ENCODE data around the gene MNAT1.

MNAT1 gene

GRCh38 chr14:60839657-60840056 lies 105.1 kb downstream of the MNAT1 start (continued):
- TF ChIP-seq ZNF639 (tag by site-specific recombination; IDR thresholded peaks at IDR 0.05) (no peak), OVOL3 (tag by site-specific recombination; IDR thresholded peaks at IDR 0.05) (no peak), ZNF843 (tag by site-specific recombination; IDR thresholded peaks at IDR 0.05) (no peak), KLF9 (tag by site-specific recombination; IDR thresholded peaks at IDR 0.05; ENCODE audit: low read depth) (no peak), ZNF394 (tag by site-specific recombination; IDR thresholded peaks at IDR 0.05; ENCODE audit: borderline replicate concordance) (no peak)

- H3K4me1 ChIP-seq (ENCODE audit: control insufficient read depth, insufficient read depth, low read length): no peaks in the 10 kb centered on the region
- TF ChIP-seq ZNF837 (tag by site-specific recombination; IDR thresholded peaks at IDR 0.05) (no peak), SP2 (tag by site-specific recombination; IDR thresholded peaks at IDR 0.05) (no peak), ZSCAN5A (tag by site-specific recombination; IDR thresholded peaks at IDR 0.05) (no peak), ZNF148 (tag by site-specific recombination; IDR thresholded peaks at IDR 0.05; ENCODE audit: borderline replicate concordance) (no peak), ZNF18 (tag by site-specific recombination; IDR thresholded peaks at IDR 0.05) (no peak), ZNF426 (tag by site-specific recombination; IDR thresholded peaks at IDR 0.05) (no peak), ZNF529 (tag by site-specific recombination; IDR thresholded peaks at IDR 0.05; ENCODE audit: insufficient replicate concordance) (no peak), SALL2 (tag by site-specific recombination; IDR thresholded peaks at IDR 0.05; ENCODE audit: borderline replicate concordance) (no peak), MZF1 (tag by site-specific recombination; IDR thresholded peaks at IDR 0.05; ENCODE audit: borderline replicate concordance) (no peak), ZNF639 (tag by site-specific recombination; IDR thresholded peaks at IDR 0.05) (no peak), ZNF558 (tag by site-specific recombination; IDR thresholded peaks at IDR 0.05) (no peak), REPIN1 (tag by site-specific recombination; IDR thresholded peaks at IDR 0.05; ENCODE audit: low read depth) (no peak), BCL11B (tag by site-specific recombination; IDR thresholded peaks at IDR 0.05; ENCODE audit: low read depth) (no peak), WT1 (tag by site-specific recombination; IDR thresholded peaks at IDR 0.05) (no peak), ZNF777 (tag by site-specific recombination; IDR thresholded peaks at IDR 0.05; ENCODE audit: borderline replicate concordance) (no peak), ZNF362 (tag by site-specific recombination; IDR thresholded peaks at IDR 0.05) (no peak)
- POLR2A ChIA-PET: no interaction called here
- no peak overlapping the region for H3K4me3 ChIP-seq (ENCODE audit: low read depth, low read length)
- no peaks in the 10 kb centered on the region for H3K9me3 ChIP-seq (ENCODE audit: control insufficient read depth, insufficient read depth, low read depth, low read length)
- CTCF ChIA-PET: interaction anchor here (0.8 kb wide), 1 partner anchor 103 kb away, joined by 3 read pairs; no protein-coding TSS in a partner anchor
- peaks cover 5 to 28% of the 10 kb centered on the region in 2 experiments; a peak in 2 of 3 replicates for H3K36me3 ChIP-seq (ENCODE audit: control insufficient read depth in 2 of 2, insufficient read depth in 1 of 2, low read length in 2 of 2)
- H3K27ac ChIP-seq (ENCODE audit: extremely low read depth, low read depth, low read length): no peak overlapping the region
Observed at GRCh38 chr14:60840313-60840712, 105.8 kb downstream of the MNAT1 start.

All from HEK293 (cell line).